Epithelial cell of proximal tubule (primary cell): ENCODE data around the gene PPP1R9B. TPM values are rescaled to one million over a fixed set of nuclear protein-coding genes. Genes with fewer than 3 reads are reported as not detected.

Experiments used
- DNase-seq: peaks from one replicate; pipeline ENCODE4 v3.0.0-alpha.2; 2011; ENCODE audit warnings: low read depth
- H3K4me3 ChIP-seq: 2 replicates; pipeline ENCODE4 v1.5.1; 2011; ENCODE audit warnings: low read depth, mild to moderate bottlenecking, low read length
- total RNA-seq: library from RNA; depleted of rRNA; stranded (reverse); fragments of >200 nt; gene quantifications from 2 replicates; pipeline ENCODE4 v1.2.3, GENCODE V29; 2015
- TF ChIP-seq, protein P1 (sequence below): conservative IDR thresholded peaks from 2 replicates; pipeline ENCODE4 v1.5.1; 2012; ENCODE audit warnings: low read depth, mild to moderate bottlenecking, low read length

Gene PPP1R9B
- total RNA-seq, 1 donor from 2014 or later: 33.8 TPM

DNA sequence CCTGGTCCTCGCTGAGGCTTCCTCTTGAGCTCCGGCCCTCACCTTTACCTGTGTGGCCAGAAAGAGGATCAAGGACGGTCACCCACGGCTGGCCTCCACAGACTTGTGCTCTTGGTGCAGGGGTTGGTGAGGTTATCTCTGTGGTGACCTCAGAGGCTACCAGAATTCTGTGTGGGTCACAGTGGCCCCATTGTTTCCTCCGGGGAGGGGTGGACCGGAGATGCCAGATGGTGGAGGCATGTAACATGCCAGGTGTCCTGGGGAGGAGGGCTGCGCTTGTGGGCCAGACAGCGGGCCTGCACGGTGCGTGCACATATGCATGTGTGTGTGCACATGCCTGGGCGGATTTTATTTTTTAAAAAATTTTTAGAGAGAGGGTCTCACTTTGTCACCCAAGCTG is 21.7 kb upstream of the PPP1R9B start:
- DNase-seq: no peak
- H3K4me3 ChIP-seq: no peak overlapping the region
- TF ChIP-seq, protein P1, sequence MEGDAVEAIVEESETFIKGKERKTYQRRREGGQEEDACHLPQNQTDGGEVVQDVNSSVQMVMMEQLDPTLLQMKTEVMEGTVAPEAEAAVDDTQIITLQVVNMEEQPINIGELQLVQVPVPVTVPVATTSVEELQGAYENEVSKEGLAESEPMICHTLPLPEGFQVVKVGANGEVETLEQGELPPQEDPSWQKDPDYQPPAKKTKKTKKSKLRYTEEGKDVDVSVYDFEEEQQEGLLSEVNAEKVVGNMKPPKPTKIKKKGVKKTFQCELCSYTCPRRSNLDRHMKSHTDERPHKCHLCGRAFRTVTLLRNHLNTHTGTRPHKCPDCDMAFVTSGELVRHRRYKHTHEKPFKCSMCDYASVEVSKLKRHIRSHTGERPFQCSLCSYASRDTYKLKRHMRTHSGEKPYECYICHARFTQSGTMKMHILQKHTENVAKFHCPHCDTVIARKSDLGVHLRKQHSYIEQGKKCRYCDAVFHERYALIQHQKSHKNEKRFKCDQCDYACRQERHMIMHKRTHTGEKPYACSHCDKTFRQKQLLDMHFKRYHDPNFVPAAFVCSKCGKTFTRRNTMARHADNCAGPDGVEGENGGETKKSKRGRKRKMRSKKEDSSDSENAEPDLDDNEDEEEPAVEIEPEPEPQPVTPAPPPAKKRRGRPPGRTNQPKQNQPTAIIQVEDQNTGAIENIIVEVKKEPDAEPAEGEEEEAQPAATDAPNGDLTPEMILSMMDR: no peak

GRCh38 chr17:50171371-50172071 is 21.0 kb upstream of the PPP1R9B start:
- no peak overlapping the region for H3K4me3 ChIP-seq

GRCh38 chr17:50170662-50171370 is 20.3 kb upstream of the PPP1R9B start:
- H3K4me3 ChIP-seq: no peak overlapping the region
- TF ChIP-seq, protein P1: no peak
- no peak for DNase-seq

More at GRCh38 chr17:50171371-50172071, 21.0 kb upstream of the PPP1R9B start:
- no peak for DNase-seq
- TF ChIP-seq, protein P1: no peak

- TF ChIP-seq, protein P1: no peak
Measured at GRCh38 chr17:50169881-50170459, 19.5 kb upstream of the PPP1R9B start.

DNA sequence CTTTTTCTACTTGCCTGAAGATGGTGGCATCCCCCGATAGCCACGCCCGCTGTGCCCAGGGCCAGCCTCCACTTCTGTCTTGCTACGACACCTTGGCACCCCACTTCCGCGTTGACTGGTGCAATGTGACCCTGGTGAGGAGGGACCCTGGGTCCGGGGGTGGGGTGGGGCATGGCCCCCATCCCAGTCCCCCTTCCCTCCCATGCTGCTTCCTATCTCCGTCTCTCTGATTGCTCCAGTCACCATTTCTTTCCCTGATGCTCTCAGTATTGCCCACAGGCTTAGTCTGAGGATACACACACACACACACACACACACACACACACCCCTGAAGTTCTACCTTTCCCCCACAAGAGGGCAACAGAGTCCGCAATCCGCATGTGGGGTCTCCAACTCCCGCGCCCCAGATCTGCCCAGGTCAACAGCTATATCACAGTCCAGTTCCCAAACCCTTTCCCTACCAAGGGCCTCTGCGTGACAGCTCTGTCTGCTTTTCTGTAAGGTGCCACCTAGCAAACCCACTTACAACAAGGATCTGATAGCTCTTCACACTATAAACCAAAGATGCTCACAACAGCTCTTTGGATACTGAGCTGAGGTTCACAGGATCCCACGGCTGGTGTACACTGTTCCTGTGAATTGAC is 18.8 kb upstream of the PPP1R9B start:
- TF ChIP-seq, protein P1: peak; percentile 95
- no peak for DNase-seq
- H3K4me3 ChIP-seq: no peak overlapping the region

More at GRCh38 chr17:50169881-50170459, 19.5 kb upstream of the PPP1R9B start:
- DNase-seq: no peak
- H3K4me3 ChIP-seq: no peak overlapping the region

- TF ChIP-seq, protein P1: no peak
- no peak for DNase-seq
- H3K4me3 ChIP-seq: no peak overlapping the region
Measured at GRCh38 chr17:50168319-50168718, 17.8 kb upstream of the PPP1R9B start.
